Endothelial cell of umbilical vein (primary cell): ENCODE results near the gene ZNF70. TPM values are rescaled to one million over a fixed set of nuclear protein-coding genes. Genes with fewer than 3 reads are reported as not detected.

Experiments
- BruUV-seq: library from RNA; stranded (reverse); fragments of 400-500 nt; replicated peaks from 2 replicates; lab custom pipeline; 2021; lab: Mats Ljungman, UMichigan
- CTCF ChIA-PET: fragments of 300-600, 350-600 bp; sonication (Branson Sonifier 250); formaldehyde crosslinking; loops from one replicate; lab custom pipeline; 2021; ENCODE audit warnings: antibody characterized with exemption, inconsistent platforms; lab: Charles Lee
- POLR2A ChIA-PET: fragments of 300-600, 350-600 bp; sonication (Branson Sonifier 250); formaldehyde crosslinking; loops from one replicate; lab custom pipeline; 2021; ENCODE audit warnings: antibody characterized with exemption, inconsistent platforms; lab: Charles Lee
- DNase-seq: peaks from one replicate; pipeline ENCODE4 v3.0.0-alpha.2; 2011; ENCODE audit warnings: low read depth, low spot score
- FAIRE-seq: peaks from 2 replicates; lab custom pipeline; 2011; peaks lifted over from hg19 to GRCh38; lab: Jason Lieb, UNC
- H2AFZ ChIP-seq: 2 replicates; pipeline ENCODE4 v1.6.0; 2012; ENCODE audit warnings: low read depth, low read length, control low read depth, inconsistent platforms
- H3K27ac ChIP-seq: 2 replicates; pipeline ENCODE4 v1.5.1; 2011; ENCODE audit warnings: low read depth, mild to moderate bottlenecking, control low read depth, low read length, moderate library complexity; ENCODE audit not compliant: insufficient read depth
- H3K27me3 ChIP-seq, 2 experiments: 2 replicates each; pipeline versions ENCODE4 v1.6.0 to v1.6.1; 2011; ENCODE audit warnings: low read length in 2 of 2, mixed read lengths in 1 of 2; ENCODE audit not compliant: control insufficient read depth in 2 of 2, insufficient read depth in 2 of 2
- H3K36me3 ChIP-seq, 2 experiments: 2 replicates in 1 of 2; 3 replicates in 1 of 2; pipeline ENCODE4 v1.5.1; 2011; ENCODE audit warnings: low read length in 2 of 2, mild to moderate bottlenecking in 1 of 2, moderate library complexity in 1 of 2; ENCODE audit not compliant: control insufficient read depth in 2 of 2, insufficient read depth in 2 of 2; ENCODE audit errors: extremely low read depth in 1 of 2
- H3K4me1 ChIP-seq: 3 replicates; pipeline ENCODE4 v1.5.1; 2011; ENCODE audit warnings: mild to moderate bottlenecking, low read length; ENCODE audit not compliant: control insufficient read depth, insufficient read depth; ENCODE audit errors: extremely low read depth
- H3K4me2 ChIP-seq: 2 replicates; pipeline ENCODE4 v1.6.1; 2011; ENCODE audit warnings: low read length, control low read depth, mixed read lengths; ENCODE audit not compliant: insufficient read depth
- H3K4me3 ChIP-seq, 3 experiments: fragments of 200-600 bp in 1 of 3; sonication (generic), shearing (Covaris generic) in 1 of 3; replicated peaks in 1 of 3; 2 replicates each; pipeline ENCODE4 v1.5.1; 2011 to 2016; ENCODE audit warnings: control low read depth in 3 of 3, low read length in 3 of 3, mild to moderate bottlenecking in 2 of 3, inconsistent platforms in 1 of 3, low read depth in 1 of 3, moderate library complexity in 1 of 3; ENCODE audit not compliant: insufficient read depth in 1 of 3
- H3K79me2 ChIP-seq: 2 replicates; pipeline ENCODE4 v1.6.0; 2012; ENCODE audit warnings: low read length, inconsistent platforms; ENCODE audit not compliant: control insufficient read depth, insufficient read depth
- H3K9ac ChIP-seq: replicated peaks from 2 replicates; pipeline ENCODE3; 2011; ENCODE audit warnings: low read length, control low read depth; ENCODE audit not compliant: insufficient read depth; ENCODE audit errors: extremely low read depth
- H3K9me1 ChIP-seq: replicated peaks from 3 replicates; pipeline ENCODE4 v1.6.0; 2011; ENCODE audit warnings: mild to moderate bottlenecking, low read length; ENCODE audit not compliant: control insufficient read depth, insufficient read depth; ENCODE audit errors: extremely low read depth
- H3K9me3 ChIP-seq: replicated peaks from 2 replicates; pipeline ENCODE4 v1.5.1; 2012; ENCODE audit warnings: low read length, inconsistent platforms; ENCODE audit not compliant: control insufficient read depth, insufficient read depth
- H4K20me1 ChIP-seq: replicated peaks from 2 replicates; pipeline ENCODE3; 2011; ENCODE audit warnings: mild to moderate bottlenecking, low read length; ENCODE audit not compliant: control insufficient read depth, insufficient read depth; ENCODE audit errors: extremely low read depth
- CTCF ChIP-seq, 2 donors: IDR thresholded peaks; 1 replicate in 1 of 2; 2 replicates in 1 of 2; pipeline ENCODE4 v1.5.1; 2011; ENCODE audit warnings: low read length in 2 of 2, mild to moderate bottlenecking in 2 of 2, moderate library complexity in 2 of 2, control low read depth in 1 of 2, inconsistent platforms in 1 of 2, low read depth in 1 of 2; ENCODE audit not compliant: insufficient read depth in 1 of 2; ENCODE audit errors: extremely low read depth in 1 of 2
- EZH2 ChIP-seq: IDR thresholded peaks from 2 replicates; pipeline ENCODE4 v1.6.1; 2012; ENCODE audit warnings: borderline replicate concordance, low read depth, mild to moderate bottlenecking, moderate library complexity, low read length, inconsistent platforms; ENCODE audit not compliant: severe bottlenecking
- FOS ChIP-seq: IDR thresholded peaks from 2 replicates; pipeline ENCODE4 v1.6.1; 2011; ENCODE audit warnings: mild to moderate bottlenecking, low read length, moderate library complexity, borderline replicate concordance; ENCODE audit not compliant: insufficient read depth
- GATA2 ChIP-seq: IDR thresholded peaks from 2 replicates; pipeline ENCODE4 v1.7.0; 2011; ENCODE audit warnings: low read depth, mild to moderate bottlenecking, moderate library complexity, mixed read lengths, low read length; ENCODE audit not compliant: insufficient read length, insufficient read depth
- JUN ChIP-seq: IDR thresholded peaks from 2 replicates; pipeline ENCODE4 v1.6.1; 2011; ENCODE audit warnings: borderline replicate concordance, low read depth; ENCODE audit not compliant: insufficient read length, insufficient read depth
- MAX ChIP-seq: IDR thresholded peaks from 2 replicates; pipeline ENCODE4 v1.6.1; 2011; ENCODE audit not compliant: insufficient read depth, insufficient read length
- MYC ChIP-seq: IDR thresholded peaks from one replicate; pipeline ENCODE4 v1.6.1; 2011; ENCODE audit warnings: mild to moderate bottlenecking, low read depth, low read length
- POLR2A ChIP-seq: IDR thresholded peaks from 2 replicates; pipeline ENCODE4 v1.6.1; 2012; ENCODE audit warnings: low read depth, mild to moderate bottlenecking, control low read depth, low read length
- POLR2AphosphoS5 ChIP-seq: IDR thresholded peaks from 2 replicates; pipeline ENCODE4 v1.6.1; 2012; ENCODE audit warnings: low read depth, mild to moderate bottlenecking, control low read depth, low read length, moderate library complexity; ENCODE audit not compliant: insufficient read depth
- dilution Hi-C: fragments of 300-500 bp; cut with MboI; formaldehyde crosslinking; loops from one replicate; pipeline ENCODE4 v1.15.0; 2019; ENCODE audit warnings: low sequenced_read_pairs; ENCODE audit not compliant: extremely low pct_ligation_motif_present
- intact Hi-C: fragments of 100-400 bp; cut with micrococcal nuclease; formaldehyde crosslinking; loops from one replicate; pipeline ENCODE4 v1.10.0; 2022
- polyA plus RNA-seq, 4 experiments: library from polyadenylated mRNA; depleted of rRNA in 3 of 4; stranded (reverse) in 3 of 4; unstranded in 1 of 4; fragments of >200 nt; gene quantifications; 2 replicates each; pipeline versions ENCODE4 v1.2.1 to v1.2.3, GENCODE V29; 2011 to 2012; ENCODE audit warnings: missing spikeins in 1 of 4
- total RNA-seq: library from RNA; stranded (reverse); gene quantifications from 2 replicates; pipeline ENCODE4 v1.2.3, GENCODE V29; 2021

The ZNF70 gene
- total and polyA plus RNA-seq, 2 donors (not counting 3 experiments of a cell fraction or from before 2014, with no cell fraction given) = 1.9 to 6.2 TPM

GRCh38 chr22:23756891-23757290 is 6.0 kb upstream of the ZNF70 start:
- Histone ChIP-seq H3K36me3 (no peaks in the 10 kb centered on the region), H3K9me3 (no peaks in the 10 kb centered on the region), H2AFZ (no peak overlapping the region), H3K4me1 (no peaks in the 10 kb centered on the region), H3K4me3 (no peak overlapping the region), H4K20me1 (no peaks in the 10 kb centered on the region), H3K79me2 (no peaks in the 10 kb centered on the region), H3K4me2 (no peak overlapping the region), H3K9me1 (no peaks in the 10 kb centered on the region), H3K27me3 (no peaks in the 10 kb centered on the region), H3K9ac (no peak overlapping the region), H3K27ac (no peak overlapping the region)
- ChIA-PET CTCF (no interaction called here), POLR2A (no interaction called here)
- no peak for TF ChIP-seq GATA2
- no peak for TF ChIP-seq CTCF (IDR thresholded peaks at IDR 0.05; ENCODE audit: extremely low read depth in 1 of 2, insufficient read depth in 1 of 2, low read depth in 1 of 2, low read length in 2 of 2)
- no peak for TF ChIP-seq FOS
- TF ChIP-seq MAX = no peak
- TF ChIP-seq POLR2AphosphoS5 = no peak
- no peak for TF ChIP-seq JUN
- TF ChIP-seq POLR2A = no peak
- TF ChIP-seq MYC = no peak
- no peak for TF ChIP-seq EZH2
- intact Hi-C loops (no loop called here), dilution Hi-C loops (no loop called here)
- FAIRE-seq (no peak), DNase-seq (no peak)
- BruUV-seq = no TSS peak
